Fibroblast of skin of left quadriceps (primary cell): ENCODE data around the gene SYT7.

ENCODE experiments used
- DNase-seq, 2 experiments: peaks; one replicate each; pipeline ENCODE4 v3.0.0-alpha.2; 2013; ENCODE audit warnings: low read depth in 2 of 2

Gene SYT7

GRCh38 chr11:61580271-61580888, 496 bp downstream of the SYT7 start:
- no peak for DNase-seq

- DNase-seq, result no peak
Measured at GRCh38 chr11:61579676-61580270, 1.1 kb downstream of the SYT7 start.

GRCh38 chr11:61578819-61579675, 1.8 kb downstream of the SYT7 start:
- DNase-seq, result no peak

GRCh38 chr11:61577383-61578118, 3.3 kb downstream of the SYT7 start:
- DNase-seq, result no peak

- no peak for DNase-seq
Measured at GRCh38 chr11:61575886-61576861, 4.7 kb downstream of the SYT7 start.

GRCh38 chr11:61574611-61575010, 6.3 kb downstream of the SYT7 start:
- no peak for DNase-seq

GRCh38 chr11:61572913-61573312, 8.0 kb downstream of the SYT7 start:
- DNase-seq, result no peak

- DNase-seq, result no peak
Measured at GRCh38 chr11:61571869-61572268, 9.0 kb downstream of the SYT7 start.

- no peak for DNase-seq
Measured at GRCh38 chr11:61571337-61571736, 9.5 kb downstream of the SYT7 start.

- no peak for DNase-seq
Measured at GRCh38 chr11:61569701-61570100, 11.2 kb downstream of the SYT7 start.

- DNase-seq, result no peak
Measured at GRCh38 chr11:61569018-61569417, 11.9 kb downstream of the SYT7 start.

GRCh38 chr11:61567286-61568061, 13.4 kb downstream of the SYT7 start:
- DNase-seq, result peak; percentile 35 to 38

- DNase-seq, result no peak
Measured at GRCh38 chr11:61564936-61565696, 15.8 kb downstream of the SYT7 start.

GRCh38 chr11:61560751-61561150, 20.1 kb downstream of the SYT7 start:
- DNase-seq, result no peak

GRCh38 chr11:61556621-61557020, 24.3 kb downstream of the SYT7 start:
- no peak for DNase-seq

GRCh38 chr11:61555978-61556377, 24.9 kb downstream of the SYT7 start:
- no peak for DNase-seq

- no peak for DNase-seq
Measured at GRCh38 chr11:61555051-61555969, 25.6 kb downstream of the SYT7 start.
